C4-2B (cell line): Measurements from ENCODE around the gene SNCAIP.

Experiments
- CTCF ChIP-seq: fragments of 450-650 bp; conservative IDR thresholded peaks from 2 replicates; pipeline ENCODE4 v1.5.1; 2017; ENCODE audit warnings: mild to moderate bottlenecking
- ZFX ChIP-seq: fragments of 450-650 bp; IDR thresholded peaks from 2 replicates; pipeline ENCODE4 v1.6.1; 2017

GRCh38 chr5:122455939-122456338, 143.9 kb downstream of the SNCAIP start:
- TF ChIP-seq CTCF (no peak), ZFX (no peak)
